Effector CD4-positive, alpha-beta T cell (primary cell): ENCODE data around the gene CCDC60.

Experiments
- DNase-seq: peaks from one replicate; pipeline ENCODE4 v3.0.0-alpha.2; 2020

CCDC60 gene

DNA sequence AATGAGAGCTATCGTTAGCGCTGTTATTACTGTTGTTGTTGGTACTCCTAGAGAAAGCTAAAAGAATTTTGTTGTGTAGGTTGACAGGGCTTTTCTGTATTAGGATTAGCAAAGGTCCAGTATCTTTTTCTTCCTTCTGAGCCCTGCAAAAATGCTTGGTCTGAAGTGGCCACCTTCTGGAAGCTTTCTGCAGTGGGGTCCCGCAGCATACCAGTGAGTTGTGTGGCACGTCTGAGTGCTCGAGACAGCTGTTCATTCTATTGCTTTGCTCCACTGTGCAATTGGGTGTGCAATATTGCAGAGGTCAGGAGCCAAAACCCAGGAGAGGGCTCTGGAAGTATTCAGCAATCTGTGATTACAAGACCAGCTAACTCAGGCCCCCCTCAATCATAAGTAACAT is 57.1 kb downstream of the CCDC60 start:
- no peak for DNase-seq

GRCh38 chr12:119393677-119394076 is 59.1 kb downstream of the CCDC60 start:
- DNase-seq, result no peak

GRCh38 chr12:119397540-119397939 is 63.0 kb downstream of the CCDC60 start:
- no peak for DNase-seq

GRCh38 chr12:119398190-119398589 is 63.7 kb downstream of the CCDC60 start:
- no peak for DNase-seq

GRCh38 chr12:119399301-119399700 is 64.8 kb downstream of the CCDC60 start:
- DNase-seq, result no peak

- no peak for DNase-seq
Observed at GRCh38 chr12:119406308-119406707, 71.8 kb downstream of the CCDC60 start.

GRCh38 chr12:119406811-119407210 is 72.3 kb downstream of the CCDC60 start:
- no peak for DNase-seq

- DNase-seq, result no peak
Observed at GRCh38 chr12:119409043-119409442, 74.5 kb downstream of the CCDC60 start.

- DNase-seq, result no peak
Observed at GRCh38 chr12:119410396-119410795, 75.9 kb downstream of the CCDC60 start.

GRCh38 chr12:119412306-119412705 is 77.8 kb downstream of the CCDC60 start:
- DNase-seq, result no peak

GRCh38 chr12:119412811-119413794 is 78.6 kb downstream of the CCDC60 start:
- no peak for DNase-seq

DNA sequence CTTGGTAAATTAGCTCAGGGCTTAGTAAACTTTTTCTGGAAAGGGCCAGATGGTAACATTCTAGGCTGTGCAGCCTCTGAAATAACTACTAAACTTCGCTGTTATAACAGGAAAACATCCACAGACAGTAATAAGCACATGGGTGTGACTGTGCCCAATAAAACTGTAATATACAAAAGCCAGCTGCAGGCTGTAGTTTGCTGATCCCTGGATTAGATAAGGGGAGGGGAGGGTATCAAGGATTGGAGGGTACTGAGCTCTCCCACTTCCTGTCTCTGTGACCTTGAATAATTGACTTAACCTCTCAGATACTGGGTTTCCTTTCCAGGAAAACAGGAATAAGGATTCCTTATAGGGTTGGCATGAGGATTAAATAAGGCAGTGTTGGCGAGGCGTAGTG is 81.2 kb downstream of the CCDC60 start:
- no peak for DNase-seq

- DNase-seq, result no peak
Observed at GRCh38 chr12:119417440-119417839, 82.9 kb downstream of the CCDC60 start.

DNA sequence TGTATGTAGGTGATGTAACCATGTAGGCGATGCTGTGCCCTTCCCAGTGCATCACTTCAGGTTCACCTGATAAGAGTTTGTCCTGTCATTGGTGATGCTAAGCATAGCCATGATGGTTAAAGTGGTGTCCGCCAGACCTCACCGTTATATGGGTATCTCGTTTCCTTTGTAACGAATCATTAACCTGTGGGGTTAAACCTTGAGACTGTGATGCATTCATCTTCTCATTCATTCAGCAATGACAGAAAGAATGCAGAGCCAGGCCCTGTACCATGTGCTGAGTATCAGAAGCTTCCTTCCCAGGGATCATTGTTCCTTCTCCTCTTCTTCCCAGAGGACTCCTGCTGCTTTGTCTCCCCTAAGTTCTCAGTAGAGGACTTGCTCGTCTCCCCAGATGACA is 84.9 kb downstream of the CCDC60 start:
- no peak for DNase-seq

DNA sequence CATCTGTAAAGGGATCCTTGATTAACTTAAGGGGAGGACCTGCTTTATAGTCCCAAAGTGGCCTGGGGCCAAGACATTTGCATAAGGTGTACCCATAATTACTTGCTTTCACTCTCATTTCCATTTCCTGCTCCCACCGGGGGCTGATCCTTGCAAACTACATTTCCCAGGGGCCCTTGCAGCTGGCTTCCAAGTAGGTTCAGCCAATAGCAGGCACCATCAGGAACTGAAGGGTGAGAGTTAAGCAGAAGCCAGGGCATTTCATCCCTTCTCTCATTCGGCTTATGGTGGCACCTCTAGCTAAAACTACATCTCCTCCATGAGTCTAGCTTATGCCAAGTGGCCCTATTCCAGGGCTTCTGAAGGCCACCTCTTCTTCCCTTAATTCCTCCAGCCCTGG is 88.8 kb downstream of the CCDC60 start:
- DNase-seq, result no peak

GRCh38 chr12:119425623-119426022 is 91.1 kb downstream of the CCDC60 start:
- DNase-seq, result no peak

DNA sequence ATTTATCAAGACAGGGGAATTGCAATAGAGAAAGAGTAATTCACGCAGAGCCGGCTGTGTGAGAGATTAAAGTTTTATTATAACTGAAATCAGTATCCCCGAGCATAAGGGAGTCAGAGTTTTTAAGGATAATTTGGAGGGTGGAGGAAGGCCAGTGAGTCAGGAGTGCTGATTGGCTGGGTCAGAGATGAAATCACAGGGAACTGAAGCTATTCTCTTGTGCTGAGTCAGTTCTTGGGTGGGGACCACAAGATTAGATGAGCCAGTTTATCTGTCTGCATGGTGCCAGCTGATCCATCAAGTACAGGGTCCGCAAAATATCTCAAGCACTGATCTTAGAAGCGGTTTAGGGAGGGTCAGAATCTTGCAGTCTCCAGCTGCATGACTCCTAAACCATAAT is 96.6 kb downstream of the CCDC60 start:
- DNase-seq, result no peak

GRCh38 chr12:119432949-119433348 is 98.4 kb downstream of the CCDC60 start:
- DNase-seq, result no peak

DNA sequence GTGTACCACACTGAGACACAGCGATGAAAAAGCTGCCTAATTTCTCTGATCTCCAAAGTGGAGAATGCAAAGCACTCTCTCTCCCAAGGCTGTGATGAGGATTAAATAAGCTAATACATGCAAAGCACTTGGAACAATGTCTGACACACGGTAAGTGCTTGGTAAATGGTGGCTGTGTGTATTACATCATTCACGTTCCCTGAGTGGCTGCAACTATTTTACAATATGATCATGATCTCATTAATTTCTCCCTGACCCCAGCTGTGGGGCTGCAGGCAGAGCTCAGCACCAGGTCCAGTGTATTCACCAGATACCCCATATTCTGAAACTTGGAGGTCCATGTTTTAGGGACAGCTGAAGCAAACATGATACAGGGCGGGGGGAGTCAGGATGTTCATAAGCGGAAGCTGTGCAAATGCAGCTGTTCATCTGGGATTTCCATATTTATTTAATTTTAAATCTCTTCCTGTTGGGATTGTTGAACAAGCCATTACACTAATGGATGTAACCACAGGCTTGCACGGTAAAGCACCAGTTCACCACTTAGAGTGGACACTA is 106.4 kb downstream of the CCDC60 start:
- DNase-seq, result no peak

GRCh38 chr12:119444462-119445044 is 110.0 kb downstream of the CCDC60 start:
- DNase-seq, result no peak

- DNase-seq, result no peak
Observed at GRCh38 chr12:119446459-119446858, 111.9 kb downstream of the CCDC60 start.

GRCh38 chr12:119447126-119447525 is 112.6 kb downstream of the CCDC60 start:
- DNase-seq, result no peak

GRCh38 chr12:119447618-119448017 is 113.1 kb downstream of the CCDC60 start:
- no peak for DNase-seq

- no peak for DNase-seq
Observed at GRCh38 chr12:119448611-119449131, 114.1 kb downstream of the CCDC60 start.
